ENCODE results near the gene BPHL. TPM values are rescaled to one million over a fixed set of nuclear protein-coding genes. Genes with fewer than 3 reads are reported as not detected.
A peak's percentile ranks its signal among the peaks of the same experiment; 100 is the strongest.

Gene BPHL
- total RNA-seq, 1 experiment from 2014 or later = 48.7 TPM

DNA sequence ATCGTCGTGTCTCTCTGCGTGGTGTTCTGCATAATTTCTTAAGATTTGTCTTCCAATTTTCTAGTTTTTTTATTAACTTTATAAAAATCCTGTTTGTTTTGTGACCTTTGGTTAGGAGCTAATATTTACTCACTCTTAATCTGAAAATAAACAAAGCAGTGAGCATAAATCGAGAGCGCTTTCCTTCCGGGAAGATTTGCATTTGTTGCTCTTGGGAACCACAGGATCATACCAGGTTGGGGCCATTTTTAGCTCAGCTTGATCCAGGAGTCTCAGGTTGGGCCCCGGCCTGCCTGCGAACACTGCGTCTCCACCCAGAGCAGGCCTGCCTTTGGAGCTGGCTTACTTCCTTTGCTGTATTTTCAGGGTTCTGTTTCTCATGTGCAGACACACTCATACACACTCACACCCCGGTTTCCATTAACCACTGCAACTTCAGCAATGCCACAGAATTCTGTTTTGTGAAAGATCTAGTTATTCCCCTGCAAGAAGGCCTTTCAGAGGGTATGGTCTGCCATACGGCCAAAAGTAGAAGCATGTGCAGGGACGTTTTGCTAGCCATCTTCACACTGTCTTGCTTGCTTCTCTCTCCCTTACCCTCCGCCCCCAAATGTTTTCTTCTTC, 17.3 kb downstream of the BPHL start:
- Histone ChIP-seq H2BK15ac (ENCODE audit: low read depth, low read length) (no peak overlapping the region), H3K18ac (ENCODE audit: insufficient read length, low read depth, low read length) (no peak overlapping the region), H4K5ac (ENCODE audit: insufficient read length, low read depth, low read length) (no peak overlapping the region), H4K8ac (replicated peaks; ENCODE audit: insufficient read length, low read depth, low read length) (no peak overlapping the region), H4K91ac (ENCODE audit: insufficient read length, low read depth, low read length) (no peak overlapping the region), H3K14ac (ENCODE audit: insufficient read depth, low read length) (no peak overlapping the region), H3K79me1 (ENCODE audit: insufficient read depth, low read depth, low read length, poor library complexity, severe bottlenecking) (no peaks in the 10 kb centered on the region), H3K9ac (ENCODE audit: extremely low read depth, insufficient read length, low read length) (no peak overlapping the region), H2AK5ac (ENCODE audit: insufficient read length, low read length) (no peak overlapping the region), H3K23me2 (ENCODE audit: insufficient read length, low read depth, low read length, poor library complexity, severe bottlenecking) (peaks cover 2% of the 10 kb centered on the region), H3K79me2 (ENCODE audit: insufficient read depth, low read length) (no peaks in the 10 kb centered on the region), H3K56ac (ENCODE audit: insufficient read length, low read depth, low read length) (no peak overlapping the region), H2BK5ac (ENCODE audit: insufficient read length, low read length) (no peak overlapping the region), H3T11ph (ENCODE audit: low read length) (no peak overlapping the region), H3K27ac (ENCODE audit: insufficient read length, low read depth, low read length) (no peak overlapping the region), H3K23ac (ENCODE audit: insufficient read length, low read depth, low read length) (no peak overlapping the region), H2AFZ (ENCODE audit: low read length) (no peak overlapping the region), H4K20me1 (ENCODE audit: control insufficient read depth, insufficient read depth, insufficient read length) (no peaks in the 10 kb centered on the region), H2BK12ac (ENCODE audit: insufficient read length, low read depth, low read length) (no peak overlapping the region), H3K4ac (ENCODE audit: low read depth, low read length) (no peak overlapping the region), H2BK20ac (ENCODE audit: low read depth, low read length, poor library complexity, severe bottlenecking) (no peak overlapping the region), H3K4me2 (ENCODE audit: insufficient read depth, insufficient read length, low read length) (no peak overlapping the region), H3K4me1 (ENCODE audit: insufficient read depth, low read length) (no peaks in the 10 kb centered on the region), H2BK120ac (ENCODE audit: low read depth, low read length, poor library complexity, severe bottlenecking) (no peak overlapping the region), H3K27me3 (ENCODE audit: insufficient read depth, low read length) (no peaks in the 10 kb centered on the region), H3K9me3 (ENCODE audit: control insufficient read depth, low read depth, low read length) (no peaks in the 10 kb centered on the region)
- Mint-ChIP-seq H3K27ac (peak overlapping the region; percentile 17 to 78 (median 21); a peak in 4 of 7 replicates), H3K4me1 (peaks cover 12 to 18% of the 10 kb centered on the region in 2 experiments), H3K36me3 (ENCODE audit: insufficient read depth in 1 of 3, low read depth in 3 of 3) (peaks cover 43 to 93% (median 89%) of the 10 kb centered on the region in 3 experiments), H3K9me3 (no peaks in the 10 kb centered on the region), H3K27me3 (ENCODE audit: low read depth) (no peaks in the 10 kb centered on the region), H3K4me3 (no peak overlapping the region)
- no peak for DNase-seq
- no CpG with 5 or more reads among the region's 13 CpGs for WGBS (ENCODE audit: extremely low coverage, insufficient read length, low lambda C conversion rate)
- TF ChIP-seq, protein P1, sequence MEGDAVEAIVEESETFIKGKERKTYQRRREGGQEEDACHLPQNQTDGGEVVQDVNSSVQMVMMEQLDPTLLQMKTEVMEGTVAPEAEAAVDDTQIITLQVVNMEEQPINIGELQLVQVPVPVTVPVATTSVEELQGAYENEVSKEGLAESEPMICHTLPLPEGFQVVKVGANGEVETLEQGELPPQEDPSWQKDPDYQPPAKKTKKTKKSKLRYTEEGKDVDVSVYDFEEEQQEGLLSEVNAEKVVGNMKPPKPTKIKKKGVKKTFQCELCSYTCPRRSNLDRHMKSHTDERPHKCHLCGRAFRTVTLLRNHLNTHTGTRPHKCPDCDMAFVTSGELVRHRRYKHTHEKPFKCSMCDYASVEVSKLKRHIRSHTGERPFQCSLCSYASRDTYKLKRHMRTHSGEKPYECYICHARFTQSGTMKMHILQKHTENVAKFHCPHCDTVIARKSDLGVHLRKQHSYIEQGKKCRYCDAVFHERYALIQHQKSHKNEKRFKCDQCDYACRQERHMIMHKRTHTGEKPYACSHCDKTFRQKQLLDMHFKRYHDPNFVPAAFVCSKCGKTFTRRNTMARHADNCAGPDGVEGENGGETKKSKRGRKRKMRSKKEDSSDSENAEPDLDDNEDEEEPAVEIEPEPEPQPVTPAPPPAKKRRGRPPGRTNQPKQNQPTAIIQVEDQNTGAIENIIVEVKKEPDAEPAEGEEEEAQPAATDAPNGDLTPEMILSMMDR (conservative IDR thresholded peaks at IDR 0.05) = no peak

All from H9 (cell line).